HL-60 (cell line): ENCODE results near the gene MAP3K13.

Experiments
- DNase-seq, 2 experiments: peaks; one replicate each; pipeline ENCODE4 v3.0.0-alpha.2; 2010 to 2020; ENCODE audit warnings: low read depth in 1 of 2, low spot score in 1 of 2
- H3K27ac ChIP-seq: fragments of 250-450 bp; sonication (Bioruptor Pico); replicated peaks from 2 replicates; pipeline ENCODE4 v1.5.1; 2020; ENCODE audit warnings: mild to moderate bottlenecking, moderate library complexity
- H3K27me3 ChIP-seq: fragments of 250-450 bp; sonication (Bioruptor Pico); 2 replicates; pipeline ENCODE4 v1.5.1; 2021; ENCODE audit warnings: mild to moderate bottlenecking, moderate library complexity; ENCODE audit not compliant: insufficient read depth, poor library complexity, severe bottlenecking
- H3K4me3 ChIP-seq: replicated peaks from 2 replicates; pipeline ENCODE4 v1.5.1; 2011; ENCODE audit warnings: mild to moderate bottlenecking, control low read depth, low read length; ENCODE audit not compliant: insufficient read depth
- CTCF ChIP-seq: IDR thresholded peaks from one replicate; pipeline ENCODE4 v1.5.1; 2011; ENCODE audit warnings: low read length, control low read depth, inconsistent platforms; ENCODE audit not compliant: insufficient read depth
- GABPA ChIP-seq: IDR thresholded peaks from 2 replicates; pipeline ENCODE4 v1.6.1; 2012; ENCODE audit warnings: low read depth
- POLR2AphosphoS5 ChIP-seq: IDR thresholded peaks from 2 replicates; pipeline ENCODE4 v1.6.1; 2012; ENCODE audit warnings: low read depth
- REST ChIP-seq: IDR thresholded peaks from 2 replicates; pipeline ENCODE4 v1.6.1; 2012; ENCODE audit warnings: low read depth; ENCODE audit not compliant: insufficient replicate concordance
- SPI1 ChIP-seq: IDR thresholded peaks from 2 replicates; pipeline ENCODE4 v1.6.1; 2012; ENCODE audit warnings: low read depth, mild to moderate bottlenecking, borderline replicate concordance

MAP3K13 gene

DNA sequence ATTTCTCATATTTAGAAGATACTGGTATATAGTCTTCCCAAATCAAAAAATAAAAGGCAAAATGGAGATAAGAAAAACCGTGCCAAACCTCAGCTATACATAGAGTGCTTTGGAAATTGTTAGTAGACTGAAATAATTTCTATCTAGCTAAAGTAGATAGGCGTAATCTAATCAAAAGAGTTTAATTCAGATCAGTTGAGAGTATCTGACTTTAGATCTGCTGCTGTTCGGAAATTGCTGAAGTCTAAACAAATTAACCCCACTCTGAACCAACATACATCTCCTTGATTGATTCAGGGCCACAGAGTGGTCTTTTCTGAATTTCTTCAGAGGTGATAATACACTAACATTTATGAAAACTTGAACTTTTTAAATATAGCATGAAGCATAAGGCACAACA is 40.1 kb downstream of the MAP3K13 start:
- no peak for TF ChIP-seq REST
- TF ChIP-seq POLR2AphosphoS5: no peak
- TF ChIP-seq GABPA: no peak
- no peak for TF ChIP-seq SPI1
- no peak for TF ChIP-seq CTCF
- DNase-seq: no peak
- H3K27me3 ChIP-seq: peaks cover 14% of the 10 kb centered on the region
- H3K4me3 ChIP-seq: no peak overlapping the region
- no peak overlapping the region for H3K27ac ChIP-seq

DNA sequence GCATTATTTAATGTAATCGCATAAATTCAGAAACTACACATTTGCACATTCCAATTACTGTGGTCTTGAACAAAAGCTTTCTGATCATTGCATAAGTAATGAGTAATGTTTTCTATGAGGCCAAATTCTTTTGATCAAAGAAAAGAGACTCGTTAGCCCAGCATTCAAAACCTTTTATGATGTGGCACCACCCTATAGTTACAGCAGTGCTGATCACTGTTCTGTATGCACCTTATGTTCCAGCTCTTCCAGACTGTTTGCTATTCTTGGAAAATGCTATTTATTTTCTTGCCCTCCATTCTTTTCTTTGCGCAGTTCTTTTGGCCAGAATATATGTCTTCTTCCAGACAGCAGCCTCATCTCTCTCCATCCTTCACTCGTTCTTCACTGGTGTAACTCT is 42.3 kb downstream of the MAP3K13 start:
- TF ChIP-seq POLR2AphosphoS5 (no peak), REST (no peak), CTCF (no peak), SPI1 (no peak), GABPA (no peak)
- DNase-seq: no peak
- H3K4me3 ChIP-seq: no peak overlapping the region
- H3K27ac ChIP-seq: no peak overlapping the region
- H3K27me3 ChIP-seq: peaks cover 14% of the 10 kb centered on the region

- DNase-seq: no peak
- TF ChIP-seq GABPA (no peak), SPI1 (no peak), POLR2AphosphoS5 (no peak), CTCF (no peak), REST (no peak)
- H3K27me3 ChIP-seq: peaks cover 14% of the 10 kb centered on the region
- no peak overlapping the region for H3K27ac ChIP-seq
- no peak overlapping the region for H3K4me3 ChIP-seq
Observed at GRCh38 chr3:185405664-185406063, 42.7 kb downstream of the MAP3K13 start.
